ENCODE results near the gene TOMM20L. TPM values are rescaled to one million over a fixed set of nuclear protein-coding genes. Genes with fewer than 3 reads are reported as not detected.
A peak's percentile ranks its signal among the peaks of the same experiment; 100 is the strongest.

The TOMM20L gene
- total and polyA plus RNA-seq, 2 of the 13 experiments (the other 11 are each of a cell fraction or from before 2014, with no cell fraction given) = 0.46 TPM; not detected in 1

- TF ChIP-seq BRF2 (CRISPR knock-in tag; IDR thresholded peaks at IDR 0.05) (peak; percentile 20; the same call in 1 of the 2 replicates), HNF1A (IDR thresholded peaks at IDR 0.05; ENCODE audit: low read depth) (no peak), HNF1A (CRISPR knock-in tag; IDR thresholded peaks at IDR 0.05; ENCODE audit: borderline replicate concordance) (peak; percentile 39; the same call in 1 of the 2 replicates), ZSCAN22 (CRISPR knock-in tag; IDR thresholded peaks at IDR 0.05) (no peak), MXI1 (IDR thresholded peaks at IDR 0.05; ENCODE audit: borderline replicate concordance, low read depth, low read length) (no peak; the same call in 2 of the 3 replicates), ZNF510 (CRISPR knock-in tag; IDR thresholded peaks at IDR 0.05; ENCODE audit: low read depth) (0 out of 2 replicates have a peak, but pooled peaks have one; percentile 35), ZSCAN25 (CRISPR knock-in tag; IDR thresholded peaks at IDR 0.05) (peak; percentile 56), ZFX (CRISPR knock-in tag; IDR thresholded peaks at IDR 0.05; ENCODE audit: low read depth) (peak; percentile 89), ZNF263 (CRISPR knock-in tag; IDR thresholded peaks at IDR 0.05) (0 out of 2 replicates have a peak, but pooled peaks have one; percentile 16), ZNF687 (CRISPR knock-in tag; IDR thresholded peaks at IDR 0.05) (peak; percentile 94), KDM6A (CRISPR knock-in tag; IDR thresholded peaks at IDR 0.05; ENCODE audit: low read depth) (no peak), NFAT5 (CRISPR knock-in tag; IDR thresholded peaks at IDR 0.05) (peak; percentile 54; the same call in 1 of the 2 replicates)
Measured at GRCh38 chr14:58395812-58396788, at the start of gene TOMM20L (continued).

All from HepG2 (cell line).